HEK293 (cell line): ENCODE measurements around the gene ATXN2.

Experiments used
- CTCF ChIA-PET: fragments of 350-600 bp; formaldehyde crosslinking; extraction: SDS; loops from one replicate; lab custom pipeline; 2021; ENCODE audit warnings: antibody characterized with exemption; lab: Yijun Ruan, JAX
- POLR2A ChIA-PET: fragments of 300-600 bp; formaldehyde crosslinking; extraction: SDS; loops from one replicate; lab custom pipeline; 2020; ENCODE audit warnings: antibody characterized with exemption, inconsistent platforms; lab: Yijun Ruan, JAX
- H3K27ac ChIP-seq: fragments of 200-500 bp; sonication (Bioruptor generic); 2 replicates; pipeline ENCODE4 v1.5.1; 2014; ENCODE audit warnings: low read depth, low read length, control low read depth, inconsistent platforms; ENCODE audit errors: extremely low read depth
- H3K36me3 ChIP-seq, 2 experiments: fragments of 200-500 bp in 1 of 2; sonication (Bioruptor generic) in 1 of 2; 1 replicate in 1 of 2; 2 replicates in 1 of 2; pipeline ENCODE4 v1.5.1; 2014 to 2017; ENCODE audit warnings: inconsistent platforms in 2 of 2, low read length in 2 of 2; ENCODE audit not compliant: control insufficient read depth in 2 of 2, insufficient read depth in 1 of 2
- H3K4me1 ChIP-seq: fragments of 200-500 bp; sonication (Bioruptor generic); 2 replicates; pipeline ENCODE4 v1.5.1; 2014; ENCODE audit warnings: mild to moderate bottlenecking, low read length, inconsistent platforms; ENCODE audit not compliant: control insufficient read depth, insufficient read depth
- H3K4me3 ChIP-seq: 2 replicates; pipeline ENCODE4 v1.5.1; 2011; ENCODE audit warnings: low read depth, mild to moderate bottlenecking, control low read depth, low read length, moderate library complexity
- H3K9me3 ChIP-seq: fragments of 200-500 bp; sonication (Bioruptor generic); 2 replicates; pipeline ENCODE4 v1.5.1; 2014; ENCODE audit warnings: low read depth, low read length, inconsistent platforms; ENCODE audit not compliant: control insufficient read depth, insufficient read depth
- FEZF1 ChIP-seq: fragments of 450-650 bp; formaldehyde crosslinking; IDR thresholded peaks from 2 replicates; pipeline ENCODE4 v1.5.1; 2016; ENCODE audit warnings: missing biosample characterization, missing genetic modification characterization
- MZF1 ChIP-seq: fragments of 450-650 bp; formaldehyde crosslinking; IDR thresholded peaks from 2 replicates; pipeline ENCODE4 v1.5.1; 2017; ENCODE audit warnings: missing biosample characterization, missing genetic modification characterization, borderline replicate concordance
- ZBTB1 ChIP-seq: fragments of 450-650 bp; formaldehyde crosslinking; IDR thresholded peaks from 2 replicates; pipeline ENCODE4 v1.5.1; 2016; ENCODE audit warnings: missing biosample characterization, missing genetic modification characterization
- ZBTB20 ChIP-seq: fragments of 450-650 bp; formaldehyde crosslinking; IDR thresholded peaks from 2 replicates; pipeline ENCODE4 v1.5.1; 2016; ENCODE audit warnings: missing biosample characterization, missing genetic modification characterization
- ZBTB8A ChIP-seq: fragments of 450-650 bp; formaldehyde crosslinking; IDR thresholded peaks from 2 replicates; pipeline ENCODE4 v1.5.1; 2016; ENCODE audit warnings: missing biosample characterization, missing genetic modification characterization
- ZNF121 ChIP-seq: fragments of 450-650 bp; formaldehyde crosslinking; IDR thresholded peaks from 2 replicates; pipeline ENCODE4 v1.5.1; 2016; ENCODE audit warnings: missing biosample characterization, missing genetic modification characterization
- ZNF132 ChIP-seq: fragments of 450-650 bp; formaldehyde crosslinking; IDR thresholded peaks from 2 replicates; pipeline ENCODE4 v1.5.1; 2017; ENCODE audit warnings: missing biosample characterization, missing genetic modification characterization, borderline replicate concordance
- ZNF133 ChIP-seq: fragments of 450-650 bp; formaldehyde crosslinking; IDR thresholded peaks from 2 replicates; pipeline ENCODE4 v1.5.1; 2016; ENCODE audit warnings: missing biosample characterization, missing genetic modification characterization
- ZNF202 ChIP-seq: fragments of 450-650 bp; formaldehyde crosslinking; IDR thresholded peaks from 2 replicates; pipeline ENCODE4 v1.5.1; 2016; ENCODE audit warnings: missing biosample characterization, missing genetic modification characterization, borderline replicate concordance
- ZNF214 ChIP-seq: fragments of 450-650 bp; formaldehyde crosslinking; IDR thresholded peaks from 2 replicates; pipeline ENCODE4 v1.5.1; 2017; ENCODE audit warnings: missing biosample characterization, mild to moderate bottlenecking, missing genetic modification characterization, borderline replicate concordance
- ZNF221 ChIP-seq: fragments of 450-650 bp; formaldehyde crosslinking; IDR thresholded peaks from 2 replicates; pipeline ENCODE4 v1.5.1; 2017; ENCODE audit warnings: missing biosample characterization, missing genetic modification characterization, borderline replicate concordance
- ZNF266 ChIP-seq: fragments of 450-650 bp; formaldehyde crosslinking; IDR thresholded peaks from 2 replicates; pipeline ENCODE4 v1.5.1; 2016; ENCODE audit warnings: missing biosample characterization, missing genetic modification characterization, low read depth
- ZNF335 ChIP-seq: fragments of 450-650 bp; formaldehyde crosslinking; conservative IDR thresholded peaks from 2 replicates; pipeline ENCODE4 v1.5.1; 2016; ENCODE audit warnings: missing biosample characterization, missing genetic modification characterization
- ZNF473 ChIP-seq: fragments of 450-650 bp; formaldehyde crosslinking; IDR thresholded peaks from 2 replicates; pipeline ENCODE4 v1.5.1; 2017; ENCODE audit warnings: missing biosample characterization, missing genetic modification characterization
- ZSCAN4 ChIP-seq: fragments of 450-650 bp; formaldehyde crosslinking; IDR thresholded peaks from 2 replicates; pipeline ENCODE4 v1.5.1; 2017; ENCODE audit warnings: missing biosample characterization, missing genetic modification characterization
- TF ChIP-seq, protein P1 (sequence below): fragments of 450-650 bp; formaldehyde crosslinking; IDR thresholded peaks from 2 replicates; pipeline ENCODE4 v1.5.1; 2016; ENCODE audit warnings: missing biosample characterization, missing genetic modification characterization
- TF ChIP-seq, protein P2 (sequence below): fragments of 450-650 bp; formaldehyde crosslinking; IDR thresholded peaks from 2 replicates; pipeline ENCODE4 v1.5.1; 2016; ENCODE audit warnings: missing biosample characterization, missing genetic modification characterization

The ATXN2 gene

DNA sequence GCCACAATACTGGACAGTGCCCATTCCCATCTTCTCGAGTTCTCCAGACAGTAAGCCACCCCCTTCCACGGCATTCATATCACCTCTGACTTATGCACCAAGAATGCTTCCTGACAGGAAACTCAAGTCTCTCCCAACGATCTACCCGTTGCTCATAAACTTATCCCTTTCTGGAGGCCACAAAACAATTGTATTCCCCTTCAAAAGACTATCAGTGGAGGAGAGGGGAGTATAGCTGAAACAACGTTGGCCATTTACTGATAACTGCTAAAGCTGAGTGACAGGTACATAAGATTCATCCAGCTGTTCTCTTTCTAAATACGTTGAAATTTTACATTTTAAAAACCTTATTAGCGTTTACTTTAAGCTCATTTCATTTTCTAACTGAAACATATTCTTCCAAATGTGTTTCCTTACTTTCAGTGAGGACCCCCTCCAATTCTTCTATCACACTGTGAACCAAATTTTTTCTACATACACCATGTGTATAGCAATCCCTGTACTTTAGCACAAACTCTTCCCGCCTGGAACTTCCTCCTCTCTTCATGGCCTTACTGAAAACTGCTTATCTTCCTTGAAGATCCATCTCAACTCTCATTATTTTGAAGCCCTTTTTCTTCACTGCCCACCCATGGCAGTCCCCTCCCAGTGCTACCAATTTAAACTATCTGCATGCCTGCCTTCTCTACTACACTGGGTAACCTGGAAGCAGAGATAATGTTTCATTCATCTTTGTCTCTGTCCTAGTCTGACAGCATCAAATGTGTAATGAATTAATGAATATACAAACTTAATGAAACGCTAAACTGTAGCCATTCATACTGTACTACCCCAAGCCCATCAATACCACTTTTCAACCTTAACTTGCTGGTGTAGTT is 28.8 kb downstream of the ATXN2 start:
- Histone ChIP-seq H3K36me3 (no peaks in the 10 kb centered on the region; a peak in 1 of 3 replicates), H3K27ac (no peak overlapping the region), H3K9me3 (no peaks in the 10 kb centered on the region), H3K4me3 (no peak overlapping the region), H3K4me1 (peaks cover 12% of the 10 kb centered on the region)
- TF ChIP-seq FEZF1 (tag by site-specific recombination) (peak; percentile 66), ZNF266 (tag by site-specific recombination) (no peak)
- POLR2A ChIA-PET: no interaction called here
- CTCF ChIA-PET: no interaction called here

DNA sequence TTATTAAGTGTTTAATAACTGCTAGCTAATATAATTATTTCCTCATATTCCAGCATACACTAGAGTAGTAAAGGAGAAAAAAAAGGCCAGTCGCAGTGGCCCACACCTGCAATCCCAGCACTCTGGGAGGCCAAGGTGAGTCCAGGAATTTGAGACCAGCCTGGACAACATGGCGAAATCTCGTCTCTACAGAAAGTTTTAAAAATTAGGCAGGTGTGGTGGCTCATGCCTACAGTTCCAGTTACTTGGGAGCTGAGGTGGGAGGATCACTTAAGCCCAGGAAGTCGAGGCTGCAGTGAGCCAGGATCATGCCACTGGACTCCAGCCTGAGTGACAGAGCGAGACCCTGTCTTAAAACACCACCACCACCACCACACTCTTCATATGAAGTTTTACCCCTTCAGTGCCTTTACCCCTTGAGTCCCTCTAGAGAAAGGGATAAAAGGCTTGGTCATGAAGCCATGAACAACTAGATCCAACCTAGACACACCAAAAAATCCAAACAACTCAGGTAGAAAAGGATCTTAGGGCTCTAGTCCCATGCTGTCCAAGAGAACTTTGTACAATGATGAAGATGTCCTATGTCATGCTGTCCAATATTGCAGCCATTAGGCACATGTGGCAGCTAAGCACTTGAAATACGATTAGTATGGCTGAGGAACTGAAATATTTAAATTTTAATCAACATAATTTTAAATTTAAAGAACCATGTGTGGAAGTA is 29.6 kb downstream of the ATXN2 start:
- TF ChIP-seq ZNF214 (tag by site-specific recombination) (no peak), ZBTB8A (tag by site-specific recombination) (no peak), ZSCAN4 (tag by site-specific recombination) (no peak), ZNF121 (tag by site-specific recombination) (no peak), MZF1 (tag by site-specific recombination) (no peak), ZNF335 (no peak), ZNF221 (tag by site-specific recombination) (no peak), ZNF132 (tag by site-specific recombination) (no peak), ZNF473 (no peak), ZBTB20 (no peak), ZBTB1 (tag by site-specific recombination) (no peak), ZNF133 (tag by site-specific recombination) (no peak), ZNF202 (tag by site-specific recombination) (no peak)
- TF ChIP-seq, protein P1, sequence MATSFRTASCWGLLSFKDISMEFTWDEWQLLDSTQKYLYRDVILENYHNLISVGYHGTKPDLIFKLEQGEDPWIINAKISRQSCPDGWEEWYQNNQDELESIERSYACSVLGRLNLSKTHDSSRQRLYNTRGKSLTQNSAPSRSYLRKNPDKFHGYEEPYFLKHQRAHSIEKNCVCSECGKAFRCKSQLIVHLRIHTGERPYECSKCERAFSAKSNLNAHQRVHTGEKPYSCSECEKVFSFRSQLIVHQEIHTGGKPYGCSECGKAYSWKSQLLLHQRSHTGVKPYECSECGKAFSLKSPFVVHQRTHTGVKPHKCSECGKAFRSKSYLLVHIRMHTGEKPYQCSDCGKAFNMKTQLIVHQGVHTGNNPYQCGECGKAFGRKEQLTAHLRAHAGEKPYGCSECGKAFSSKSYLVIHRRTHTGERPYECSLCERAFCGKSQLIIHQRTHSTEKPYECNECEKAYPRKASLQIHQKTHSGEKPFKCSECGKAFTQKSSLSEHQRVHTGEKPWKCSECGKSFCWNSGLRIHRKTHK (tag by site-specific recombination): no peak
- TF ChIP-seq, protein P2, sequence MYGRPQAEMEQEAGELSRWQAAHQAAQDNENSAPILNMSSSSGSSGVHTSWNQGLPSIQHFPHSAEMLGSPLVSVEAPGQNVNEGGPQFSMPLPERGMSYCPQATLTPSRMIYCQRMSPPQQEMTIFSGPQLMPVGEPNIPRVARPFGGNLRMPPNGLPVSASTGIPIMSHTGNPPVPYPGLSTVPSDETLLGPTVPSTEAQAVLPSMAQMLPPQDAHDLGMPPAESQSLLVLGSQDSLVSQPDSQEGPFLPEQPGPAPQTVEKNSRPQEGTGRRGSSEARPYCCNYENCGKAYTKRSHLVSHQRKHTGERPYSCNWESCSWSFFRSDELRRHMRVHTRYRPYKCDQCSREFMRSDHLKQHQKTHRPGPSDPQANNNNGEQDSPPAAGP (tag by site-specific recombination): no peak
- no peaks in the 10 kb centered on the region for H3K9me3 ChIP-seq
- no peak overlapping the region for H3K27ac ChIP-seq
- POLR2A ChIA-PET: no interaction called here
- H3K4me3 ChIP-seq: no peak overlapping the region
- peaks cover 6% of the 10 kb centered on the region; the same call in 1 of the 2 replicates for H3K4me1 ChIP-seq
- CTCF ChIA-PET: interaction anchor here (0.6 to 1.1 kb wide), 2 partner anchors 11 to 1529 kb away, joined by 3 to 4 read pairs; no protein-coding TSS in a partner anchor
- no peaks in the 10 kb centered on the region; a peak in 1 of 3 replicates for H3K36me3 ChIP-seq
